Nephron progenitor cell (in vitro differentiated cells): Measurements from ENCODE around the gene LCN10.

Source experiments
- DNase-seq: peaks from one replicate; pipeline ENCODE4 v3.0.0; 2021
- H3K27ac Mint-ChIP-seq: 2 replicates; pipeline ENCODE4 v1.8.0; 2021; ENCODE audit warnings: mild to moderate bottlenecking, moderate library complexity, mixed read lengths
- H3K27me3 Mint-ChIP-seq: 2 replicates; pipeline ENCODE4 v1.8.0; 2021; ENCODE audit warnings: mild to moderate bottlenecking, low read depth, mixed read lengths; ENCODE audit not compliant: poor library complexity
- H3K36me3 Mint-ChIP-seq: 2 replicates; pipeline ENCODE4 v1.8.0; 2021; ENCODE audit warnings: low read depth, mixed read lengths
- H3K4me1 Mint-ChIP-seq: 2 replicates; pipeline ENCODE4 v1.8.0; 2021; ENCODE audit warnings: mixed read lengths
- H3K4me3 Mint-ChIP-seq: 2 replicates; pipeline ENCODE4 v1.8.0; 2021; ENCODE audit warnings: mild to moderate bottlenecking, moderate library complexity, mixed read lengths
- H3K9me3 Mint-ChIP-seq: 2 replicates; pipeline ENCODE4 v1.8.0; 2021; ENCODE audit warnings: mild to moderate bottlenecking, moderate library complexity, mixed read lengths
- TF ChIP-seq, protein P1 (sequence below): fragments of 200-600 bp; sonication (generic); IDR thresholded peaks from 2 replicates; pipeline ENCODE4 v1.5.0; 2021; ENCODE audit warnings: antibody characterized with exemption

The LCN10 gene

DNA sequence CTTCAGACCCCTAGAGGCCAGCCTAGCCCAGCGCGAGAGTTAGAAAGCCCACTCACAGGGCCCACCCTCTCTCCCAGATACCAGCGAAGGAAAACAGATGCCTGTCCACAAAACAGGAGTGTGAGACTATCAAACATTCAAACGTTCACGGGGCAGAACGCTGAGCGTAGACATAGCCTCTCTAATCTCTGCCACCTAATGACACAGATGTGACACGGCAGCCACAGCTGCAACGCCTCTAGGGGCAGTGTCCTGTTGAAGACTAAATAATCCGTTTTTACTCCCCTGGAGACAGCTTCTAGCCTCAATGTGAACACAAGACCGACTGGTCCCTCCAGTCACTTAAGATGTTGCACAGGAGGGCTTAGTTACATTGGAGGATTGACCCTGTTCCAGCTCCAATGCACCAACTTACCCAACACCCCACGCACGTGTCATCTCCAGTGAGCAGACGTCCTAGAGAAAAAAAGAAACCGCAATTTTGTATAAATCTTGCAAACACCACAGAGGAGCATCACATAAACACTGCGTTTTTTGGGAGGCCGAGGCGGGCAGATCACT lies 16.0 kb downstream of the LCN10 start:
- Mint-ChIP-seq H3K4me1 (peaks cover 35% of the 10 kb centered on the region), H3K9me3 (no peaks in the 10 kb centered on the region), H3K27me3 (peaks cover 10% of the 10 kb centered on the region), H3K36me3 (peaks cover 36% of the 10 kb centered on the region), H3K27ac (peak overlapping the region; percentile 52), H3K4me3 (peak overlapping the region; percentile 98)
- DNase-seq = no peak
- TF ChIP-seq, protein P1, sequence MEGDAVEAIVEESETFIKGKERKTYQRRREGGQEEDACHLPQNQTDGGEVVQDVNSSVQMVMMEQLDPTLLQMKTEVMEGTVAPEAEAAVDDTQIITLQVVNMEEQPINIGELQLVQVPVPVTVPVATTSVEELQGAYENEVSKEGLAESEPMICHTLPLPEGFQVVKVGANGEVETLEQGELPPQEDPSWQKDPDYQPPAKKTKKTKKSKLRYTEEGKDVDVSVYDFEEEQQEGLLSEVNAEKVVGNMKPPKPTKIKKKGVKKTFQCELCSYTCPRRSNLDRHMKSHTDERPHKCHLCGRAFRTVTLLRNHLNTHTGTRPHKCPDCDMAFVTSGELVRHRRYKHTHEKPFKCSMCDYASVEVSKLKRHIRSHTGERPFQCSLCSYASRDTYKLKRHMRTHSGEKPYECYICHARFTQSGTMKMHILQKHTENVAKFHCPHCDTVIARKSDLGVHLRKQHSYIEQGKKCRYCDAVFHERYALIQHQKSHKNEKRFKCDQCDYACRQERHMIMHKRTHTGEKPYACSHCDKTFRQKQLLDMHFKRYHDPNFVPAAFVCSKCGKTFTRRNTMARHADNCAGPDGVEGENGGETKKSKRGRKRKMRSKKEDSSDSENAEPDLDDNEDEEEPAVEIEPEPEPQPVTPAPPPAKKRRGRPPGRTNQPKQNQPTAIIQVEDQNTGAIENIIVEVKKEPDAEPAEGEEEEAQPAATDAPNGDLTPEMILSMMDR = peak; percentile 27

DNA sequence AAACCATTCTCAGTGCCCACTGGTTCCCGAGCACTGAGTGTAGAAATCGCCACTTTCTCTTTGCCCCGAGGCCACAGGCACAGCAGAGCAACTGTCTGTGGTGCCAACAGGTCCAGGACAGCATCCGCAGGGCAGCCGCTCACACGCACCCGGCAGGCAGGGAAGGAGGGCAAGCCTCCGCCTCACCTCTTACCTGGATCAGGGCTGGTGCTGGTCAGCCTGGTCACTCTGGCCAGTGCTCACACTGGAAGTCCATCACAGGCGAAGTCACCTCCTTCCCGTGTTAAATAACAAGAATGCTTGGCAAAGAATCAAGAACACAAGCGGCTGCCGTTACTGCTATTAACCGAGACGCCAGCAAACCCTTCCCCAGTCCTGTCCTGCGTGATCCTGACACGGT lies 16.6 kb downstream of the LCN10 start:
- Mint-ChIP-seq H3K36me3 (peaks cover 36% of the 10 kb centered on the region), H3K27ac (peak overlapping the region; percentile 52), H3K27me3 (peaks cover 8% of the 10 kb centered on the region), H3K4me3 (peak overlapping the region; percentile 98), H3K4me1 (peaks cover 37% of the 10 kb centered on the region), H3K9me3 (no peaks in the 10 kb centered on the region)
- TF ChIP-seq, protein P1 = no peak
- no peak for DNase-seq

DNA sequence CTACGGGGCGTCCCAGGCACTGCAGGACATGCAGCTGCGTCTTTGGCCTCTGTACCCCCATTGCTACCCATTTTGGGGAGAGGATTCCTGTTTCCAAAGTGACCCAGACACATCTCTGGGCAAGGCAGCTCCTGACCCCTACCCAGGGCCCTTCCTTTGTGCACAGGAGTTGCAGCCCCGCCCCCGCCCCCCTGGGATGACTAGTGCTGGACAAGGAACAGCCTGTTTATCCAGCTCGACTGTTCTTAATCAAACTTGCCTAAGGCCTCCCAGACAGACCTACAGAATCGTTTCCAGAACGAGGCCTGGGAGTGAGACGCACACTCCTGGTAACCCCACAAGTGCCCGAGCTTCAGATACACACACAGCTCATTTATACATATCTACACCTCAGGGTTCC lies 17.1 kb downstream of the LCN10 start:
- no peaks in the 10 kb centered on the region for H3K9me3 Mint-ChIP-seq
- no peak for DNase-seq
- TF ChIP-seq, protein P1 = no peak
- H3K27me3 Mint-ChIP-seq = peaks cover 8% of the 10 kb centered on the region
- peak overlapping the region; percentile 98 for H3K4me3 Mint-ChIP-seq
- H3K4me1 Mint-ChIP-seq = peaks cover 35% of the 10 kb centered on the region
- peaks cover 34% of the 10 kb centered on the region for H3K36me3 Mint-ChIP-seq
- H3K27ac Mint-ChIP-seq = peak overlapping the region; percentile 52

DNA sequence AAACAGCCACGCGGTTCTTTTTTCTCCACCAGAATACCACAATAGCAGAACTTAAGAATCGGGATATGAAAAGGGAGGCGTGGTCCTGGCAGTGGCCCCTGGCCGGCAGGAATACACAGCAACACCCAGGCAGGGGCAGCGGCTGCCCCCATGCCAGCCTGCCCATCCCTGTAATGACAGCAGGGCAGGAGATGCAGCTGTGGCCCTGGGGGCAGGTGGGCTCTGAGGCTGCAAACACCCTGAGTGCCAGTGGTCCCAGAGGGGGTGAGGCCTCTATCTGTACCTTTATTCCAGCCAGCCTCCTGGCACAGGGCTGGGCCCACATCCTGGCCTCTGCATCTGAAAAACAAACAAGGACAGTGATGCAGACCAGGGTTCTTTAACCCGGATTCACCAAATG lies 18.0 kb downstream of the LCN10 start:
- Mint-ChIP-seq H3K36me3 (peaks cover 30% of the 10 kb centered on the region), H3K4me1 (peaks cover 42% of the 10 kb centered on the region), H3K27ac (no peak overlapping the region), H3K9me3 (no peaks in the 10 kb centered on the region), H3K27me3 (peaks cover 5% of the 10 kb centered on the region), H3K4me3 (no peak overlapping the region)
- DNase-seq = no peak
- TF ChIP-seq, protein P1 = no peak

DNA sequence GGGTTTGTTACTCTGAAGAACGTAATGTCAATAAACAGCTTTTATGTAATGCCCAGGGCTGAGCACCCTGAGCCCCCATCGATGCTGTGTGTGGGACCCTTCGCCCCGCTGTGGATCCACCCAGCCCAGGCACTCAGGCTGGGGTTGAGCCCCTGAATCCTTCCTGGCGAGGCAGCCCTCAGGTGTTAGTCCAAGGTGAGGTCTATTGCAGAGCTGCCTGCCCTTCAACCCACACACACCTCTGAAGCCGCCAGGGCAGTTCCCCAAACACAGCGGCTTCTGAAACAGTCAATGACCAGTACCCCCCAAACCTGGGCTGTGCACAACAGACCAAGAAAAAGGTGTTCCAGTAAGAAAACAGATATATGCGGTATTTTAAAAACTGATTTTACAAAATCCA lies 18.8 kb downstream of the LCN10 start:
- peaks cover 30% of the 10 kb centered on the region for H3K36me3 Mint-ChIP-seq
- H3K9me3 Mint-ChIP-seq = no peaks in the 10 kb centered on the region
- no peaks in the 10 kb centered on the region for H3K27me3 Mint-ChIP-seq
- H3K27ac Mint-ChIP-seq = no peak overlapping the region
- TF ChIP-seq, protein P1 = no peak
- H3K4me1 Mint-ChIP-seq = peaks cover 42% of the 10 kb centered on the region
- H3K4me3 Mint-ChIP-seq = no peak overlapping the region
- no peak for DNase-seq

DNA sequence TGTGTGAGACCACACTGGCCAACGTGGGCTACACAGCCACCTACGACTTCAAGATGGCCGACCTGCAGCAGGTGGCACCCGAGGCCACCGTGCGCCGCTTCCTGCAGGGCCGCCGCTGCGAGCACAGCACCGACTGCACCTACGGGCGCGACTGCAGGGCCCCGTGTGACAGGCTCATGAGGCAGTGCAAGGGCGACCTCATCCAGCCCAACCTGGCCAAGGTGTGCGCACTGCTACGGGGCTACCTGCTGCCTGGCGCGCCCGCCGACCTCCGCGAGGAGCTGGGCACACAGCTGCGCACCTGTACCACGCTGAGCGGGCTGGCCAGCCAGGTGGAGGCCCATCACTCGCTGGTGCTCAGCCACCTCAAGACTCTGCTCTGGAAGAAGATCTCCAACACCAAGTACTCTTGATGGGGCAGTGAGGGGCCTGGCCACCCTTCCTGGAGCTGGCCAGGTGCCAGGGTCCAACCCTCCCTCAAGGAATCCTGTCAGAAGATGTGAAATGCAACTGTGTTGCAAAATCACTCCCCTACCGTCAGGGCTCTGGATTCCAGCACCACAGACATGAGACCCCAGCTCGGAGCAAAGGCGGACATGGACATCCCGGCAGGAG lies 19.3 kb downstream of the LCN10 start:
- Mint-ChIP-seq H3K9me3 (no peaks in the 10 kb centered on the region), H3K4me1 (peaks cover 42% of the 10 kb centered on the region), H3K36me3 (peaks cover 30% of the 10 kb centered on the region), H3K27me3 (no peaks in the 10 kb centered on the region), H3K4me3 (no peak overlapping the region), H3K27ac (no peak overlapping the region)
- TF ChIP-seq, protein P1 = no peak
- DNase-seq = no peak
